CD1c-positive myeloid dendritic cell (primary cell): Measurements from ENCODE around the gene UBXN4.
"Not testable (repeated sequence)": the region's sequence is repeated elsewhere in the genome, so short reads cannot be mapped to it uniquely, and the experiment has no call there.

ENCODE experiments used
- DNase-seq: peaks from one replicate; pipeline ENCODE4 v3.0.0-alpha.2; 2016; ENCODE audit errors: extremely low spot score

Gene UBXN4

DNA sequence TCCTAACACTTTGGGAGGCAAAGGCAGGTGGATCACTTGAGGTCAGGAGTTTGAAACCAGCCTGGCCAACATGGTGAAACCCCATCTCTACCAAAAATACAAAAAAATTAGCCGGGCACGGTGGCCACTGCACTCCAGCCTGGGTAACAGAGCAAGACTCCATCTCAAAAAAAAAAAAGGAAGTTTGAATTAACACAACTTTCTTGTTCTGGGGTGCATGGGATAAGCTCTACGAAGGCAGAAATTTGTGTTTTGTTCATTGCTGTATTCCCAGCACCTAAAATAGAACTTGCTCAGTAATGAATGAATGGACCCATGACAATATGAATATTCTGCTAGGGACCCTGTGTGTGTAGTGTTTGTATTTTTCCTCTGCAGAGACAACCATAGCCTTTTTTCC is 66.2 kb downstream of the UBXN4 start:
- not testable (repeated sequence) for DNase-seq

DNA sequence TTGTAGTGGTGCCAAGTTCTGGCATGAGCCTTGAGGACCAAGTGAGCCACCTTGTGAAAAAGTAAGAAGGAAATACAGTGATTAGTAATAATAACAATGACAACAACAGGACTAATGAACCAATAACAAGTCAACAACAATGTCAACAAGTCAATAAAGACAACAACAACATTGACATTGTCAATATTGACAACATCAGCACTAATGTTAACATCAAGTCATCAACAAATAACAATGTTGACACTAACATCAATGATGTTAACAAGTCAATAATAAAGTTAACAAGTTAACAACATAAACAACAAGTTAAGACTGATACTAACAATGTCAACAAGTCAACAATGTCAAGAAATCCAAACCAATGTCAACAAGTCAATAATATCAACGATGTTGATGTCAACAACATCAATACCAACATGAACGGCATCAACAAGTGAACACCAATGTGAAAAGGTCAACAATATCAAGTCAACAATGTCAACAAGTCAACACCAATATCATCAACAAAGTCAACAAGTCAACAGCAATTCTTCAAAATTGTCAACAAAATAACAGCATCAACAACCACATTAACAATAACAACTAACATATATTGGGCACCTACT is 71.4 kb downstream of the UBXN4 start:
- DNase-seq = no peak

DNA sequence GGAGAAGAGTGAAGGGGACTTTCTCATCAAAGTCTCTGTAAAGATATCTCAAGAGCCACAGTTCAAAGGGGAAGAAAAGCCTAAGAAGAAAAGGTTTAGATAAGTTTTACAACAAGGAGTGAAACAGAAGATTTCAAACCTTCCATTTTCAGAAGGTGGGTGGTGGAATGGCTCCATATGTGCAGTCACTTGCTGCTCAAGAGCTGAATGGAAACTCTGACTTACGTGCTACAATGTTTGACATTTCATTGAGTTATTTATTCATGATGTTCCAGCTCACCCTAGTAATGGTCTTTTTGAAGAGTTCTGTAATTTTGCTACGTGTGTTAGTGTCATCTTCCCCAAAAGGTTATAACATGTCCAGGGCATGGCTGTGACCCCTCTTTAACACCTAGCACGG is 73.6 kb downstream of the UBXN4 start:
- no peak for DNase-seq

DNA sequence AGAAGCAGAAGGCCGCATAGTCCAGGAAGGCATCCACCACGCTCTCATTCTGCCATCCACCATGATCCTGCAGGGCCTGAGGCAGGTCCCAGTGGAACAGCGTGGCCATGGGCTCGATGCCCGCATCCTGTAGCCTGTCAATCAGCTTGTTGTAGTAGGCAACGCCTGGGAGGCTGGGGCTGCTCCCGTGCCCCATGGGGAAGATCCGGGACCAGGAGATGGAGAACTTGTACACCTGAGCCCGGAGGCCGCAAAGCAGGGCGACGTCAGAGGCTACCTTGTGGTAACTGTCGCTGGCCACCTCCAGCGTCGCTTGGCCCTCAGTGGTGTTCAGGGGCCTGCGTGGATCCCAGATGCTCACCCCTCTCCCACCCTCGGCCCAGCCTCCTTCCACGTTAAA is 75.8 kb downstream of the UBXN4 start:
- no peak for DNase-seq

DNA sequence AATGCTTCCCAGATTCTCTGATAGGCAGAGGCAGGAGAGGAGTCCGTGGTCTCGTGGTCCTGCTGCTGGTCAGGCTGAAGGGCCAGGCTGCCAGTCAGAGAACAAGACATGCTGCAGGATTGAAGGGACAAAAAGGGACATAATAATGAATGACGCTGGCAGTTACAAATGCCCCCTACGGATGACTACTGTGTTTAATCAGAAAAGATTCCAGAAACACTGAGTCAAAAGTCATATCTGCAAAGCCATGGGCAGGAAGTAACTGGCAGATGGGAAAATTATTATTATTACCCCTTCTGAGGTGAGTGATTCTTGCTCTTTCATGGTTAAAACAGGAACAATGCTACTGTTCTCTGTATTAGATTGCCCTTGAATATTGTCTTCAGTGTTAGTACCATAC is 76.3 kb downstream of the UBXN4 start:
- no peak for DNase-seq

DNA sequence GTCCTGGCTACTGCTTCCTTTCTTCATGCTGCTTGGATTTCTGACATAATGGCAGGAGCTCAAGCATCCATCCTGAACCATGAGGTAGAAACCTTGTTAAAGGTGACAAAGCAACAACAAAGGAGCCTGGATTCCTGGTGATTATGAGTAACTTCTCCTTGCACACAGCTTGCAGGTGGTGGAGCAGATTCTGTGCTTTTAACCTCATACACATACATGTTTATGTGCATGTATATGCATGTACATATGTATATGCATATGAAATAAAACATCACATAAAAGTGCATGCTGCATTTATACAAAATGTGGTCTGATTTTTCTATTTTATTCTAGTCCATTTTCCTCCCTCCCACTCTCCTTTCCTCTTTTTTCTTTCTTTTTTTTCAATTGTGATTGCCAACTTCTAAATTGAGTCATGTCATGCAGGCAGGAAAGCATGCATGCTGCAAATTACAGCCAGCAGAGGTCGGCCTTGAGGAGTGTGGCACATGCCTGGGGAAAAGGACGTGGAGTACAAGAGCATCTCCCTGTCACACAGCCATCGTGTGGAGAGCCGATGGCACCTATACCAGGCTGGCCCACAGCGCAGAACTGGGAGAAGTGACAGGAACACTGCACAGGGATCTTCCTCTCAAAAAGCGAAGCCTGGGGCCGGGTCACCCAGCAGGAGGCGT is 77.4 kb downstream of the UBXN4 start:
- DNase-seq = no peak

DNA sequence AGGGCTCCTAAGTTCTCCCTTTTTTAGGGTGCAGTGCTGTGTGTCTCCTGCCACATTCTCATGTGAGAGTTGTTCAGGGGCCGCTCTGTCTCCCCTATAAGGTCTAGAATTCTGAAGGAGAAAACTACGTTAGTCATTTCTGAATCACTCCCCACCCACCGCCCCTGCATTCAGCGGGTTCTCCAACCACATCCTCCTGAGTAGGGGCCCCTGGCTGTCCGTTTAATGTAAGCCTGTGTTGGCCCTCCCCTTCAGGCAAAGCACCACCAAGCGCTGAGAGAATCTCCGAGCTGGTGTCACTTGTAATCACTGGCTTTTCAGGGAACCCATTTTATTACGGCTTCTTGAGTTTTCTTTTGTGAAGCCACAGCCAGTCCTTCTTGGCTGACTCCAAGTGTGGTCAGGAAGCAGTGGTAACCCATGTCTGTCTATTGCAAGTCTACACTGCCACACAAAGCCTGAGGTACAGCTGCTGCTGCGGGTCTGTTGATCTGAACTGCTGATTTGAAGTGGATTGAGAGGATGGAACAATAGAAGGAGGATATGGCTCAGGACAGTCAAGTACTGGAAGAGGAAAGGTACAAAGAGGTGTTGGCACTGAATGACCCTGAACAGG is 78.5 kb downstream of the UBXN4 start:
- peak; percentile 53 for DNase-seq

DNA sequence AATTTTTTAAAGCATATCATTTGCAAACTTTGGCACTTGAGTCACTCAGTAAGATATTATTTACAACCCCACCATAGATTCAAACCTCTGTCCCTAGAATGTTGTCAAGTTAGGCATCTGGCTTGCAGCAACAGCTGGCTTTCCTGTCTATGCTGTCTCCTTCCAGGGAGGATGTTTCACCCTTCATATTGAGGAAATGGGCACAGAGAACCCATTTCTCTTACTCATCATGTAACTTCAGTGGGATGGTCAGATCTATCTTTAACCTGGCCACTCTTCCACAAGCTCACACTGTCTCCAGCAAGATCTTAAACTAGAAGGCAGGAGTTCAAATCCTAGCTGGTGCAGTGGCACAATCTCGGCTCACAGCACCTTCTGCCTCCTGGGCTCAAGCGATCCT is 79.5 kb downstream of the UBXN4 start:
- DNase-seq = no peak

DNA sequence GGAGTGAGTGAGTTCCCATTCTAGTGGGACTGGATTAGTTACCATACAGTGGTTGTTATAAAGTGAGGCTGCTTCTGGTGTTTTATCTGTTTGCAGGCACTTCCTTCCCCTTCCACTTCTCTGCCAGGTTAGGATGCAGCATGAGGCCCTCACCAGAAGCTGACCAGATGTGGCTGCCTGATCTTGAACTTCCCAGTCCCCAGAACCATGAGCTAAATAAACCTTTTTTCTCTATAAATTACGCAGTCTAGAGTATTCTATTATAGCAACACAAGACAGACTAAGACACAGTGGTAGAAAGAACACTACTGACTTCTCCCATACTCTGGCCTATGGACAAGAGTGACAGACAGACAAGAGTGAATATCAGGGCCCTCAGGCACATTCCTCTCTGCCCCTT is 81.2 kb downstream of the UBXN4 start:
- DNase-seq = no peak

DNA sequence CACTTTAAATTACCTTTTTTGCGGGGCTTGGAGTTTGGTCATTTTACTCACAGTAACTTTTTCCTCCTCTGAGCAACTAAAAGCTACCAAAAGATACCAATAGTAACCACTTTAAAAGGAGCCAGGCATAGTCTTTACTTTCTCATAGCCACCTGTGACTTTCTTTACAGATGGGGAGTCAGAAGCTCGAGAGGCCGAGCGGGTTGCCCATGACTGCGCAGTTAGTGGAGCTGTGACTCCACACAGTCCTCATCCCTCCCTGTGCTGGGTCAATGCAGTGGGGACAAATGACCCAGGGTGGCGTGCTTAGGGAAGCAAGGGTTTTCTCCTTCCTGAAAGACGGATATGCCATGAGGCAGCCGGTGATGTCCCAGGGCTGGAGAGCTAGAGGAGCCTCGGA is 83.5 kb downstream of the UBXN4 start:
- no peak for DNase-seq

DNA sequence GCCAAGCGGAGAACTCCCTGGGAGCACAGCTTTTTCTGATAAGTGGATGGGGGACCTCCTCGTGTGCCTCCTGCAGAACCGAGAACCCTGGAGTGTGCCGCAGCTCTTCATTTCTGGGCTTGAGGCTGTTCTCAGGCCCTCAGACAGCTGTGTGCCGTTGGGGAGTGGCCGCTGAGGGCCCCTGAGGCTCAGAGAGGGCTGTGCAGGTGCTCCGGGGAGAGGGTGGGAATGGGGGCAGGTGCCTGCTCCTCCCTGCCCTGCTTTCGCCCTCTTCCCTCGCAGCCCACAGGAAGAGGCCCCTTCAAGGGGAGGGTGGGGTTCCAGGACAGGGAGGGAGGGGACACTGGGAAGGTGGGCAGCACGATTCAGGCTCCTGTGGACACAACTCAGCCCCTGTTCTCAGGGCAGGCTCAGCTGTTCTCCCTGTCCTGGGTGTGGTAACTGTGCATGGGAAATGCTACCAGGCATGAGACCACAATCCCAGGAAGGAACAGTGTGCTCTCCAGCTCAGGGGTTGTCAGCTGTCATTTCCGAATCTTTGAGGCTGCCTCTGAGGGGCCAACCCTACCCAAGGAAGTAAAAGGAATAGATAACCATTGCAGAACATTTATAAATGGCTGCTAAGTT is 84.0 kb downstream of the UBXN4 start:
- no peak for DNase-seq

DNA sequence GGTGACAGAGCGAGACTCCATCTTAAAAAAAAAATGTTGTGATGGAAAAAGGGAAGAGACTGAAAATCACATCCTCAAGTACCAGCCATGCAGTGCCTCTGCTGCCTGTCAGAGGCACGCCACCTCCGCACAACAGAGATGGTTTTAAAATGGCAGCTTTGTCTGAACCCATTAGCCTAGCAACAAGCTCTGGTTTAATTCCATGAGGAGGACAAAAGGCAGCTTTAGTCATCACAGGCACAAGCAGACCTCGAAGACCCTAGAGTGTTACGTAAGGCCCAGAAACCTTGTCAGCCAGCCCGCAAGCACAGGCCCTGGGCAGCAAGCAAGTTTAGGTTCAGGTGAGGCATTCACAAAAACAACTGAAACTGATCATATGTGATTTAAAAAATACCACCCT is 84.9 kb downstream of the UBXN4 start:
- DNase-seq = no peak

DNA sequence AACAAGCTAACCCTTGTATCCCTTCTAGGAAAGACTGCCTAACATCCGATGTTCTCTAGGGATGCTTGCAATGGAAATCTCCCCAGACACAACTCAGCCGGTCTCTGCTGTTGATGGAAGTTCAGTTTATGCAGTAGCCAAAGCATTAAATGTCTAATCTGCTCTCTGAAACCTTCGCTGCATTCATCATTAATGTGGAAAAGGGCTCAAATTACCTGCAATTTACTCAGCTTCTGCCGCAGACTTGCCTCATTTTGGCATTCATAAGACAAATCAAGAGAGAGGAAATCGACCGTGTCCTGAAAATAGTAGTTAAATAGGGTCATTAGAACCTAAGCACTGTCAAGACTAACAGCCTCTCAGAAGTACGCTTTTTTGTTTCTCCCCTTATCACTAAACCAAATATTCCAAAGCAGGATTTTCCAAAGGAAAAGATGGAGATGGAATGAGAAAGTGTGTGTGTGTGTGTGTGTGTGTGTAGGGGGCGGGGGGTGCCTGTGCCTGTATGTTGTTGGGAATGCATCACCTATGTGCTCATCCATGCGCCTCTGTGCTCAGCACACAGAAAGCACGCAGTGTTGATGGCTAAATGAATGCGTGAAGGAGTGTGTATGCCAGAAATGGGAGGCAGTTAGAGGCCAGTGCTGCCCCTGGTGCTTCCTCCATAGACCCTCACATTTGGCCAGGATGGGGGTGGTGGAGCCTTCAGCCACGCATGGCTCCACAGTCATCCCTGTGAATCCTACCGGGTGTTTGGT is 87.9 kb downstream of the UBXN4 start:
- DNase-seq = no peak

DNA sequence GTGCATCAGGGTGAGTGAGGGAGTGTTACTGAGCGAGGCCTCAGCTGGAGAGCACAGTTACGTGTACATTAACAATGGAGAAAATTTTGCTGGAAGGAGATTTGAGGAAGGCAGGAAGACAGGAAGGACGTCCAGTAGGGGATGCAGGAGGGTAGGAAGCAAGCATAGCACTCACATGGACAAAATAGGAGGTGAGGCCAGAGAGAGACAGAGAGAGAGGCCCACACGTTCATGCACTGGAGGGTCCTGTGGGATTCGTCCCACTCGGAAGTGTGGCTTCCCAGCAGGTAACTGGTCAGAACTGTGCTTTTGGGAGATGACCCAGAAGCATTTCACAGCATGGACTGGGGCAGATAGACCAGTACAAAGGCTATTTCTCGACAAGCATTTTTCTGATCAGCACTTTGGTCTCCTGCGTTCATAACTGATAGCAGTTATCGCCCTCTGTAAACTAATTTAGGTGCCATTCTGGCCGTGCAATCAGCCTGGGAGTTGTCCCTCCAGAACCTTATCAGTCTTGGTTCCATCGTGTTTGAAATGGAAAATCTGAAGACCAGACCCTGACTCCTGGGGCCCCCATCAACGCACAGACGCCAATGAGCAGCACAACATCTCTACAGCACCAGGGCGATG is 89.6 kb downstream of the UBXN4 start:
- DNase-seq = no peak

DNA sequence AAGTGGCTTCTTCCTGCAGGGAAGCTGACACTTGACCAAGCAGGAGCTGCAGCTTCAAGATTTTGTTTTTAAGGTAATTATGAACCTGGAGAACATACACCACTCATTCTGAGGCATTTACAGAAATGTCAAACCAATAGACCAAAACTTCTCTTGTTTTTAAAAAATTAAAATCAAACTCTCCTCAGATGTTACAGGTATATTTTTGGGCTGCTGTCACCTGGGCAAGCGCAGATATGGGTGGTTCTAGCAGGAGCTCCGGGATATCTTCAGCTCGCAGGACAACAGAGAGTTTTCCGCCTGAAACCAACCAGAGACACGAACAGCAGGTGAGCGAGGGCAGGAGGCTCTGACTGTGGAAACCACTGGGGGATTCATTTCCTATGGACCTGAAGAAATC is 91.2 kb downstream of the UBXN4 start:
- DNase-seq = no peak
